Keratinocyte (primary cell): ENCODE results near the gene GRB14. TPM values are rescaled to one million over a fixed set of nuclear protein-coding genes. Genes with fewer than 3 reads are reported as not detected.
"Not testable (repeated sequence)": the region's sequence is repeated elsewhere in the genome, so short reads cannot be mapped to it uniquely, and the experiment has no call there.

Experiments
- DNase-seq: peaks from one replicate; pipeline ENCODE4 v3.0.0-alpha.2; 2011; ENCODE audit warnings: low read depth, missing footprints, low spot score
- FAIRE-seq: peaks from 2 replicates; lab custom pipeline; 2011; peaks lifted over from hg19 to GRCh38; lab: Jason Lieb, UNC
- H2AFZ ChIP-seq: 2 replicates; pipeline ENCODE4 v1.6.0; 2012; ENCODE audit warnings: low read length, control low read depth, inconsistent platforms; ENCODE audit not compliant: control insufficient read depth
- H3K27ac ChIP-seq: 2 replicates; pipeline ENCODE4 v1.5.1; 2011; ENCODE audit warnings: low read length; ENCODE audit not compliant: control insufficient read depth, insufficient read depth
- H3K27me3 ChIP-seq: 3 replicates; pipeline ENCODE4 v1.6.0; 2011; ENCODE audit warnings: low read length; ENCODE audit not compliant: control insufficient read depth, insufficient read depth; ENCODE audit errors: extremely low read depth
- H3K36me3 ChIP-seq, 2 experiments: 2 replicates in 1 of 2; 3 replicates in 1 of 2; pipeline ENCODE4 v1.5.1; 2011; ENCODE audit warnings: low read length in 2 of 2, mild to moderate bottlenecking in 1 of 2; ENCODE audit not compliant: control insufficient read depth in 2 of 2, insufficient read depth in 2 of 2; ENCODE audit errors: extremely low read depth in 1 of 2
- H3K4me1 ChIP-seq: 3 replicates; pipeline ENCODE4 v1.5.1; 2011; ENCODE audit warnings: low read length; ENCODE audit not compliant: control insufficient read depth, insufficient read depth; ENCODE audit errors: extremely low read depth
- H3K4me2 ChIP-seq: 3 replicates; pipeline ENCODE4 v1.6.0; 2011; ENCODE audit warnings: low read depth, low read length; ENCODE audit not compliant: control insufficient read depth, insufficient read depth; ENCODE audit errors: extremely low read depth
- H3K4me3 ChIP-seq, 3 experiments: fragments of 200-600 bp in 1 of 3; sonication (generic) in 1 of 3; 2 replicates in 2 of 3; 3 replicates in 1 of 3; pipeline ENCODE4 v1.5.1; 2011 to 2016; ENCODE audit warnings: low read length in 3 of 3, mild to moderate bottlenecking in 3 of 3, control low read depth in 2 of 3, inconsistent platforms in 1 of 3, low read depth in 1 of 3, mixed read lengths in 1 of 3, mixed run types in 1 of 3, moderate library complexity in 1 of 3; ENCODE audit not compliant: control insufficient read depth in 2 of 3, insufficient read depth in 2 of 3; ENCODE audit errors: extremely low read depth in 1 of 3
- H3K79me2 ChIP-seq: 2 replicates; pipeline ENCODE4 v1.6.0; 2012; ENCODE audit warnings: low read length; ENCODE audit not compliant: control insufficient read depth, insufficient read depth
- H3K9ac ChIP-seq: 3 replicates; pipeline ENCODE4 v1.6.0; 2011; ENCODE audit warnings: low read length; ENCODE audit not compliant: control insufficient read depth, insufficient read depth; ENCODE audit errors: extremely low read depth
- H3K9me1 ChIP-seq: 3 replicates; pipeline ENCODE4 v1.6.0; 2011; ENCODE audit warnings: low read length; ENCODE audit not compliant: control insufficient read depth, insufficient read depth; ENCODE audit errors: extremely low read depth
- H3K9me3 ChIP-seq: 2 replicates; pipeline ENCODE4 v1.5.1; 2012; ENCODE audit warnings: low read depth, low read length; ENCODE audit not compliant: control insufficient read depth
- H4K20me1 ChIP-seq: 3 replicates; pipeline ENCODE4 v1.6.0; 2011; ENCODE audit warnings: low read length; ENCODE audit not compliant: control insufficient read depth, insufficient read depth; ENCODE audit errors: extremely low read depth
- CTCF ChIP-seq, 3 experiments: IDR thresholded peaks in 1 of 3; conservative IDR thresholded peaks in 1 of 3; optimal IDR thresholded peaks in 1 of 3; 2 replicates in 2 of 3; 3 replicates in 1 of 3; pipeline versions ENCODE3 to v1.5.1; 2011; ENCODE audit warnings: low read length in 3 of 3, mild to moderate bottlenecking in 3 of 3, moderate library complexity in 2 of 3, control low read depth in 1 of 3, inconsistent platforms in 1 of 3; ENCODE audit not compliant: insufficient read depth in 2 of 3; ENCODE audit errors: extremely low read depth in 1 of 3
- EZH2 ChIP-seq: IDR thresholded peaks from one replicate; pipeline ENCODE4 v1.6.1; 2012; ENCODE audit warnings: inconsistent platforms, mild to moderate bottlenecking, low read length, moderate library complexity
- dilution Hi-C: fragments of 300-500 bp; cut with MboI; formaldehyde crosslinking; loops from one replicate; pipeline ENCODE4 v1.7.0; 2020; ENCODE audit warnings: low sequenced_read_pairs; ENCODE audit not compliant: extremely low pct_ligation_motif_present
- polyA plus RNA-seq, 5 experiments: library from polyadenylated mRNA; depleted of rRNA in 3 of 5; stranded (reverse) in 3 of 5; stranded (forward) in 1 of 5; unstranded in 1 of 5; fragments of >200 nt; gene quantifications; 1 replicate in 1 of 5; 2 replicates in 3 of 5; 3 replicates in 1 of 5; pipeline versions ENCODE4 v1.2.1 to v1.2.3, GENCODE V29; 2011 to 2012; ENCODE audit warnings: missing spikeins in 2 of 5, low read depth in 1 of 5, low replicate concordance in 1 of 5

Gene GRB14
- polyA plus RNA-seq, 1 donor (not counting 4 experiments of a cell fraction or from before 2014, with no cell fraction given), result 4.2 TPM

GRCh38 chr2:164474873-164475272 is 146.4 kb downstream of the GRB14 start:
- Histone ChIP-seq H3K27me3 (no peaks in the 10 kb centered on the region), H3K4me2 (no peak overlapping the region), H3K9me1 (no peaks in the 10 kb centered on the region), H4K20me1 (no peaks in the 10 kb centered on the region), H3K9ac (no peak overlapping the region), H3K27ac (no peak overlapping the region), H3K9me3 (no peaks in the 10 kb centered on the region), H3K36me3 (no peaks in the 10 kb centered on the region), H3K79me2 (no peaks in the 10 kb centered on the region), H3K4me3 (no peak overlapping the region), H2AFZ (no peak overlapping the region), H3K4me1 (no peaks in the 10 kb centered on the region)
- DNase-seq (no peak), FAIRE-seq (no peak)
- TF ChIP-seq EZH2, result no peak
- TF ChIP-seq CTCF (optimal IDR thresholded peaks at IDR 0.05 in 1 of 3, IDR thresholded peaks at IDR 0.05 in 1 of 3, conservative IDR thresholded peaks at IDR 0.05 in 1 of 3; ENCODE audit: extremely low read depth in 1 of 3, insufficient read depth in 2 of 3, low read length in 3 of 3), result no peak
- dilution Hi-C loops, result loop anchor here (25.0 kb wide), 1 partner anchor 1313 kb away; no protein-coding TSS in a partner anchor

- FAIRE-seq, result no peak
- Histone ChIP-seq H3K36me3 (no peaks in the 10 kb centered on the region), H3K4me3 (no peak overlapping the region), H3K4me2 (no peak overlapping the region), H3K9me3 (no peaks in the 10 kb centered on the region), H4K20me1 (no peaks in the 10 kb centered on the region), H3K9me1 (no peaks in the 10 kb centered on the region), H3K4me1 (no peaks in the 10 kb centered on the region), H3K9ac (no peak overlapping the region), H3K27me3 (no peaks in the 10 kb centered on the region), H3K27ac (no peak overlapping the region), H3K79me2 (no peaks in the 10 kb centered on the region), H2AFZ (no peak overlapping the region)
- dilution Hi-C loops, result no loop called here
- no peak for TF ChIP-seq CTCF (optimal IDR thresholded peaks at IDR 0.05 in 1 of 3, IDR thresholded peaks at IDR 0.05 in 1 of 3, conservative IDR thresholded peaks at IDR 0.05 in 1 of 3; ENCODE audit: extremely low read depth in 1 of 3, insufficient read depth in 2 of 3, low read length in 3 of 3)
- TF ChIP-seq EZH2, result no peak
- no peak for DNase-seq
Measured at GRCh38 chr2:164473021-164473420, 148.3 kb downstream of the GRB14 start.

GRCh38 chr2:164465047-164465446 is 156.2 kb downstream of the GRB14 start:
- H3K27me3 ChIP-seq, DNase-seq, H4K20me1 ChIP-seq, H3K4me3 ChIP-seq, H3K9me1 ChIP-seq, H3K9me3 ChIP-seq, H3K79me2 ChIP-seq, dilution Hi-C loops, H2AFZ ChIP-seq, FAIRE-seq, H3K4me1 ChIP-seq, H3K36me3 ChIP-seq, H3K4me2 ChIP-seq, H3K27ac ChIP-seq, H3K9ac ChIP-seq: not testable (repeated sequence)
